Activated CD8-positive, alpha-beta memory T cell treated with anti-CD3 and anti-CD28 coated beads, Interleukin-2, amount 50 U/mL, for 1 hour (primary cell): ENCODE results near the gene GZMM.

ENCODE experiments used
- DNase-seq: peaks from one replicate; pipeline ENCODE4 v3.0.0-alpha.2; 2020; ENCODE audit errors: extremely low read depth

Gene GZMM

DNA sequence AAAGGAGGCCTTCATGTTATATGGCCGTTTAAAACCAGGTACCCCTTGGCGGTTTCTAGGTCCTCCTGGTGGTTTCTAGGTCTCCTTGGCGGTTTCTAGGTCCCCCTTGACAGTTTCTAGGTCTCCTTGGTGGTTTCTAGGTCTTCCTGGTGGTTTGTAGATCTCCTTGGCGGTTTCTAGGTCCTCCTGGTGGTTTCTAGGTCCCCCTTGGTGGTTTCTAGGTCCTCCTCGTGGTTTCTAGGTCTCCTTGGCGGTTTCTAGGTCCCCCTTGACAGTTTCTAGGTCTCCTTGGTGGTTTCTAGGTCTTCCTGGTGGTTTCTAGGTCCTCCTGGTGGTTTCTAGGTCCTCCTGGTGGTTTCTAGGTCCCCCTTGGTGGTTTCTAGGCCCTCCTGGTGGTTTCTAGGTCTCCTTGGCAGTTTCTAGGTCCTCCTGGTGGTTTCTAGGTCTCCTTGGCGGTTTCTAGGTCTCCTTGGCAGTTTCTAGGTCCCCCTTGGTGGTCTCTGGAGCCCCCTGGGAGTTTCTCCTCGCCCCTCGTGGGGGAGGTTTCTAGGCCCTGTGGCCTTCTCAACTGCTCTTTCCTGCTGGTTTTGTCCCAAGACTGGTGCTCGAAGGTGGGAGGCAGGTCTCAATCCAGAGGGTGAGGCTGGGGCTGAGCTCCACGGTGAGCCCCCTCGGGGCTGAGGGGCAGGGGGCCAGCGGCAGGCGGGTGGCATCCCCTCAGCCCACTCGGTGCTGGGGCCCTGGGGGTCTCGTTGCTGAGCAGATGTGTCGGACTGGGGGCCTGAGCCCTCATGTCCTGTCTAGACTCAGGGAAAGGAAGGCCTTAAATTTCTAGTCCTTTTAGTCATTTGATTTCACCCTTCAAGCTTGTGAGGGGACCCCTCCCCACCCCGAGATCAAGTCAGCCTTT, 53.8 kb downstream of the GZMM start:
- no peak for DNase-seq
